ENCODE measurements around the gene CLDN7. TPM values are rescaled to one million over a fixed set of nuclear protein-coding genes. Genes with fewer than 3 reads are reported as not detected.
A peak's percentile ranks its signal among the peaks of the same experiment; 100 is the strongest.

Gene CLDN7
- total RNA-seq, 2 experiments from 2014 or later: 1.5 to 1.7 TPM

- CTCF ChIA-PET: interaction anchor here (0.9 to 1.2 kb wide), 2 partner anchors 31 to 206 kb away, joined by 3 to 4 read pairs; no protein-coding TSS in a partner anchor
- peak; percentile 99 for DNase-seq
- intact Hi-C loops (cut with micrococcal nuclease): no loop called here
Measured at GRCh38 chr17:7251661-7252175, 10.6 kb downstream of the CLDN7 start, which contains the start of gene CTDNEP1. TSS of gene CTDNEP1 (minus strand) at chr17:7251734. CDS start at chr17:7251296, 438 bp downstream.

GRCh38 chr17:7250695-7251627, 11.3 kb downstream of the CLDN7 start:
- Mint-ChIP-seq H3K4me1 (ENCODE audit: low read depth) (peaks cover 40% of the 10 kb centered on the region), H3K27ac (peak overlapping the region; percentile 100), H3K4me3 (peak overlapping the region; percentile 91), H3K36me3 (ENCODE audit: low read depth) (peaks cover 39% of the 10 kb centered on the region), H3K27me3 (no peaks in the 10 kb centered on the region), H3K9me3 (no peaks in the 10 kb centered on the region)
- intact Hi-C loops (cut with micrococcal nuclease): no loop called here
- POLR2A ChIA-PET: interaction anchor here (0.7 to 5.0 kb wide), 8 partner anchors 9 to 63 kb away, joined by 3 to 67 read pairs (median 4); partner anchors contain the start of genes ACADVL, DLG4, GABARAP and PHF23
- peak; percentile 45 for DNase-seq
- CTCF ChIA-PET: interaction anchor here (0.9 to 1.2 kb wide), 3 partner anchors 9 to 205 kb away, joined by 3 to 4 read pairs (median 4); no protein-coding TSS in a partner anchor
- no peak for ATAC-seq
- TF ChIP-seq CTCF (IDR thresholded peaks at IDR 0.05): no peak

More at GRCh38 chr17:7251661-7252175, 10.6 kb downstream of the CLDN7 start, which contains the start of gene CTDNEP1:
- Mint-ChIP-seq H3K9me3 (no peaks in the 10 kb centered on the region), H3K4me3 (peak within 1 kb of the TSS; percentile 91), H3K27me3 (no peaks in the 10 kb centered on the region), H3K4me1 (ENCODE audit: low read depth) (peaks cover 36% of the 10 kb centered on the region), H3K36me3 (ENCODE audit: low read depth) (peaks cover 39% of the 10 kb centered on the region), H3K27ac (peak within 1 kb of the TSS; percentile 100)
- no peak for TF ChIP-seq CTCF (IDR thresholded peaks at IDR 0.05)
- POLR2A ChIA-PET: interaction anchor here (0.7 to 5.0 kb wide), 7 partner anchors 8 to 62 kb away, joined by 3 to 67 read pairs (median 5); partner anchors contain the start of genes ACADVL, DLG4, GABARAP and PHF23
- peak; percentile 92 for ATAC-seq

- ATAC-seq (no peak), DNase-seq (no peak)
- H3K27me3 Mint-ChIP-seq: no peaks in the 10 kb centered on the region
- H3K4me1 Mint-ChIP-seq (ENCODE audit: low read depth): peaks cover 40% of the 10 kb centered on the region
- ChIA-PET CTCF (interaction anchor here (2.3 kb wide), 1 partner anchor 11 kb away, joined by 7 read pairs; the partner anchor contains the start of gene PHF23), POLR2A (interaction anchor here (0.5 to 5.0 kb wide), 7 partner anchors 10 to 325 kb away, joined by 3 to 67 read pairs (median 4); partner anchors contain the start of genes CLDN7, DVL2, GABARAP and PHF23)
- TF ChIP-seq CTCF (IDR thresholded peaks at IDR 0.05): no peak
- intact Hi-C loops (cut with micrococcal nuclease): no loop called here
- peak overlapping the region; percentile 94 for H3K27ac Mint-ChIP-seq
- H3K4me3 Mint-ChIP-seq: peak overlapping the region; percentile 91
- H3K9me3 Mint-ChIP-seq: no peaks in the 10 kb centered on the region
- H3K36me3 Mint-ChIP-seq (ENCODE audit: low read depth): peaks cover 40% of the 10 kb centered on the region
Measured at GRCh38 chr17:7249830-7250229, 12.4 kb downstream of the CLDN7 start.

- intact Hi-C loops (cut with micrococcal nuclease): no loop called here
- Mint-ChIP-seq H3K27me3 (no peaks in the 10 kb centered on the region), H3K27ac (peak overlapping the region; percentile 78), H3K4me1 (ENCODE audit: low read depth) (peaks cover 36% of the 10 kb centered on the region), H3K9me3 (no peaks in the 10 kb centered on the region), H3K36me3 (ENCODE audit: low read depth) (peaks cover 38% of the 10 kb centered on the region), H3K4me3 (peak overlapping the region; percentile 91)
- ChIA-PET POLR2A (interaction anchor here (0.5 to 5.0 kb wide), 7 partner anchors 9 to 326 kb away, joined by 3 to 67 read pairs (median 4); partner anchors contain the start of genes CLDN7, DVL2, GABARAP and PHF23), CTCF (interaction anchor here (2.3 kb wide), 1 partner anchor 10 kb away, joined by 7 read pairs; the partner anchor contains the start of gene PHF23)
- ATAC-seq (no peak), DNase-seq (no peak)
- TF ChIP-seq CTCF (IDR thresholded peaks at IDR 0.05): no peak
Measured at GRCh38 chr17:7249214-7249613, 13.1 kb downstream of the CLDN7 start.
